HT-29 (cell line): ENCODE measurements around the gene CDK6. TPM values are rescaled to one million over a fixed set of nuclear protein-coding genes. Genes with fewer than 3 reads are reported as not detected.
"Not testable (repeated sequence)": the region's sequence is repeated elsewhere in the genome, so short reads cannot be mapped to it uniquely, and the experiment has no call there.

Source experiments
- DNase-seq: peaks from one replicate; pipeline ENCODE4 v3.0.0-alpha.2; 2015; ENCODE audit warnings: low spot score
- total RNA-seq: library from RNA; depleted of rRNA; stranded (reverse); fragments of >200 nt; shearing (Covaris generic); gene quantifications from 2 replicates; pipeline ENCODE4 v1.2.3, GENCODE V29; 2014; rRNA removed

Gene CDK6
- 48.8 and 59.5 TPM in 2 replicates for total RNA-seq

- peak; percentile 28 for DNase-seq
Measured at GRCh38 chr7:92836489-92836999, at the start of gene CDK6. CDK6 (minus strand) TSS chr7:92836573; CDS start chr7:92833323, 3,250 bp downstream.

DNA sequence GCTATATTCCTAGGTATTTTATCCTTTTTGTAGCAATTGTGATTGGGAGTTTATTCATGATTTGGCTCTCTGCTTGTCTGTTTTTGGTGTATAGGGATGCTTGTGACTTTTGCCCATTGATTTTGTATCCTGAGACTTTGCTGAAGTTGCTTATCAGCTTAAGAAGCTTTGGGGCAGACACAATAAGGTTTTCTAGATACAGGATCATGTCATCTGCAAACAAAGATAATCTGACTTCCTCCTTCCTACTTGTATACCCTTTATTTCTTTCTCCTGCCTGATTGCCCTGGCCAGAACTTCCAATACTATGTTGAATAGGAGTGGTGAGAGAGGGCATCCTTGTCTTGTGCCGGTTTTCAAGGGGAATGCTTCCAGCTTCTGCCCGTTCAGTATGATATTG is 49.7 kb upstream of the CDK6 start:
- DNase-seq: not testable (repeated sequence)

DNA sequence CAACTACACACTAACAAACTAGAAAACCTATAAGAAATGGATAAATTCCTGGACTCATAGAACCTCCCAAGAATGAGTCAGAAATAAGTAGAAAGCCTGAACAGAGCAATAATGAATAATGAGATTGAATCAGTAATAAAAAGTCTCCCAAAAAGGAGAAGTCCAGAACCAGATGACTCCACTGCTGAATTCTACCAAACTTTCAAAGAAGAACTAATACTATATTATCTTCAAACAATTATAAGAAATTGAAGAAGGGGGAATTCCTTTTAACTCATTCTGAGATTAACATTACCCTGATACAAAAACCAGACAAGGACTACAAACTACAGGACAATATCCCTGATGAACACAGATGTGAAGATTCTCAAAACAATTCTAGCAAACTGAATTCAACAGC is 47.8 kb upstream of the CDK6 start:
- DNase-seq: no peak

DNA sequence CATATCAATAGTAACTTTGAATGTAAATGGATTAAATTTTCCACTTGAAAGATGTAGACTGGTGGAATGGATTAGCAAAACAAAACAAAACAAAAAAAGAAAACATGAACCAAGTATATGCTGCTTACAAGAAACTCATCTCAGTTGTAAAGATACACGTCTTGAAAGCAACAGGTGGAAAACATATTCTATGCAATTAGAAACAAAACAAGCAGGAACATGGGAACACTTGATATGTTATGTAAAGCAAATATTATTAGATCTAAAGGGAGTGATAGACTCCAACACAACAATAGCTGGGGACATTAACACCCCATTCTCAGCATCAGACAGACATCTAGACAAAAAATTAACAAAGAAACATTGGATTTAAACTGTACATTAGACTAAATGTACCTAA is 46.4 kb upstream of the CDK6 start:
- no peak for DNase-seq

- DNase-seq: no peak
Measured at GRCh38 chr7:92881091-92881485, 44.7 kb upstream of the CDK6 start.

- DNase-seq: peak; percentile 58
Measured at GRCh38 chr7:92880212-92881090, 44.1 kb upstream of the CDK6 start.

DNA sequence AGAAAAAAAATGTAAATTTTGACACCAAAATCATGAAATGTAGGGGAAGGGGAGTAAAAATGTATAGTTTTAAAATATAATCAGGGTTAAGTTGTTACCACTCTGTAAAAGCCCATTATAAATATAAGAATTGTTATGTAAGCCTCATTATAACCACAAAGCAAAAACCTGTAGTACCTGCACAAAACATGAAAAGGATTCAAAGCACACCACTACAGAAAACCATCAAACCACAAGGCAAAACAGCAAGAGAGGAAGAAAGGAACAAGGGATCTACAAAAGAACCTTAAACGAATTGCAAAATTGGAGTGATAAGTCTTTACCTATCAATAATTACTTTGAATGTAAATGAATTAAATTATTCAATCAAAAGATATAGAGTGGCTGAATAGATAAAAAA is 41.0 kb upstream of the CDK6 start:
- no peak for DNase-seq

- DNase-seq: no peak
Measured at GRCh38 chr7:92876836-92877235, 40.5 kb upstream of the CDK6 start.

DNA sequence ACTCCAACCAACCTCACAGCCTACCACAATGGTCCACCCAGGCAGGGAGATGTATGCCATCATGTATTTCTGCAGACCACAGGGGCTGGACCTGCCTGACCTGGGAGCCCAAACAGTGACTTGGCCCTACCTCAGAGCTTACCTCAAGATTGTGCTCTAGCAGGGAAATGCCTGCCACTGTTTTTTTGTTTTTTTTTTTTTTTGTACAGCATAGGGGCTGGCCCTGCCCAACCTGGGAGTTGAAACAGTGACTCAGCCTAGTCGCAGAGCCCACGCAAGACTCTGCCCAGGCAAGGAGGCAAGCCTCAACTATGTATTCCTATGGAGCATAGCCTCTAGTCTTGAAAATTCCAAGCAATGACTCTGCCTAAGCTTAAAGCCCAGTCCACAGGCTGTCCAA is 39.3 kb upstream of the CDK6 start:
- no peak for DNase-seq

- DNase-seq: no peak
Measured at GRCh38 chr7:92875173-92875572, 38.8 kb upstream of the CDK6 start.

DNA sequence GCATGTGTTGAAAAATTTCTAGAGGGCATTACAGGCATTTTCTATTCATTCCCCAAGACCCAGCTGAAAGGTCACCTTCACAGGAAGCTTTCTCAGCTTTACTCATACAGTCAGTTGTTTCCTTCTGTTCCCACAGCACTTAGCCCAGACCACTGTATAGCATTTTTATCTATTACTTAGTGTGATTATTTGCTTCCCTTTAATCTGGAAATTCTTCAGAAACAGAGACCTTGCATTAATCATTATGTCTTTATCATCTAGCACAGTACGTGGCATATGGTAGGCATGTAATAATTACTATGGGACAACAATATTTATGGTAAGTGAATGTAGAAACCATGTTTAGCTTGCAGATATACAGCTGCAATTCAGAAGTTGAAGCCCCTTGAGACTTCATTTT is 38.2 kb upstream of the CDK6 start:
- DNase-seq: no peak

DNA sequence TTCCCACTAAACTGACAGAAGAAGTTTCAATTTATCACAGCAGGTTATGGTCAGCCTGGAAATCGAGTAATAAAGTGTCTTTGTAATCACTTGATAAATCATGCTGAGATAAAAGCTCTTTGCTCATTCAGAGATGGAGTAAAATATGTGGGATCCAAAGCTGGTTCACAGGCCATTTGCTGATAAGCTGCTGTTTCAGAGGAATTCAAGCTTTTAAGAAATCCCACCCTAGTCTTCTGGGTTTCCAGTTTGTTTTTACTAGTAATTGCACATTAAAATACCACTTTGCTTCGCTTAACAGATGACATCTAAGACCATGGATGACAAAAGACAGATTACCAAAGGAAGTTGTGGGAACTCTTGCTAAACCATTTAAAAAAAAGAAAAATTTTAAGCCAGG is 37.4 kb upstream of the CDK6 start:
- DNase-seq: no peak

DNA sequence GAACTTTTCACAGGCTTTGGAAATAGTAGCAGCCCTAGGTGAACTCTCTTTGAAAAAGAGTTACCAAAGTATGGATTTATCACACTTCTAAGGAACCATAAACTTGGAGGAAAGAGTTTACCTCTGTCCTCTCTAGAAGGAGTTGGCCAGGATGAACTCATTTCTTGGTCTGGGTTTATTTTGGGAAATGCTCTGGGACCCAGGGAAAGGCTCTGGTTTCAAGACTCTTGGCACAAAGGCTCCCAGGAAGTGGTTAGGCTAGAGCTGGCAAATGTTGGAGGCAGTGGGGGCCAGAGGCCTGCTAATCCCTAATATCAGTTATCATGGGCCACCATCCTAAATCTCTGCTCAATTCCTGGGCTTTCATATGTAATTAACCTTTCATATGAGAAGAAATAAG is 36.3 kb upstream of the CDK6 start:
- DNase-seq: no peak

- no peak for DNase-seq
Measured at GRCh38 chr7:92868683-92869293, 32.4 kb upstream of the CDK6 start.

GRCh38 chr7:92864169-92864568 is 27.8 kb upstream of the CDK6 start:
- DNase-seq: peak; percentile 48

DNA sequence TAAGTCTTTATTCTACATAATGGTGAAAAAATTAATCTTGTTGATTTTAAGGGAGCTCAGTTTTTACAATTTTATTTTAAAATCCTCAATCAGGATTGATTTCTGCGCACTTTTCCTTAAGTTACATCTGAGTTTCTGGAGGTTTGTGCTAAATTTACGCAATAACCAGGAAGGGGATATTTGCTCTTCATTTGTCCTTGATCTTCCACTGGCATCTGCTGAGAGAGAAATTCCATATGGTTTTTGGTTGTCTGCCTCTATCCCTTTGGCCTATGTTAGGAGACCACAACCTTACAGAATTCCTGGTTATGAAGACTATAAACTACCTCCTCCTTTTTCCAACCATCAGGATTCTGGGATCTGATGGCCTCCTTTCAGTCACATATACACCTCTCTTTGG is 20.1 kb upstream of the CDK6 start:
- no peak for DNase-seq

GRCh38 chr7:92854501-92855238 is 18.3 kb upstream of the CDK6 start:
- DNase-seq: no peak

DNA sequence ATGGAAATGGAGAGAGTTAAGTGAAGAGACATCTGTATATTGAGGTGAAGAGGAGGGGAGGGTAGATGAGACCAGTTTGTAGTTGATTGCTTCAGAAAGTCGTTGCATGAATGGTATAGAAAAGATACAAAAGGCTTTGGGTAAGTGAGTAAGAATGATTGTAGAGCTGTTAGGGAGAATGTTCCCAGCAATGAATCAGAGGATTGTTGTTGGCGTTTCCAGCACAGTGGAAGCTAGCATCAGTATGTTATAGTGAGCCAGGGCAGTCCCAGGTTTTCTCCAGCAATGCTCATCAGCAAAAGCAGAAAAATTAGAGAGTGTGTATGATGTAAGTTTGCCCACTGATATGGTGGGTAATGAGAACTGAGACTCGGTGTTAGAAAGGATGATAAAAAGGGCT is 15.4 kb upstream of the CDK6 start:
- DNase-seq: no peak

DNA sequence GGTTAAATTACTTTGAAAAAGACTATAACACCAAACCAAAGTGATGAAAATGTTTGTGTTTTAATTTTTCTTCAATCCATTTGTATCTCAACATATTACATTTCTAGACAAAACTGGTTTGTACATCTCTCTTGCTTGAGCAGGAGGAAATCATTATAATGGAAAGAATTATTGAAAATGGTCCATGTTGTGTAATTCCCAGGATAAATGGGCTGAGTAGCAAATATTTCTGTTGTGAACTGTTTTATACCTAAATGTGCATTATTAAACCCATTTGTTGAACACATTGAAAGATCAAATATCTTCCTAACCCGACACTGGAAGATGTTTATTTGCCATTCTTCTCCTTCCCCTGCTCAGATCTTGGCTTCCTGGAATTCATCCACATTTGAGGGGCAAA is 14.1 kb upstream of the CDK6 start:
- no peak for DNase-seq

- DNase-seq: no peak
Measured at GRCh38 chr7:92849322-92849721, 12.9 kb upstream of the CDK6 start.

DNA sequence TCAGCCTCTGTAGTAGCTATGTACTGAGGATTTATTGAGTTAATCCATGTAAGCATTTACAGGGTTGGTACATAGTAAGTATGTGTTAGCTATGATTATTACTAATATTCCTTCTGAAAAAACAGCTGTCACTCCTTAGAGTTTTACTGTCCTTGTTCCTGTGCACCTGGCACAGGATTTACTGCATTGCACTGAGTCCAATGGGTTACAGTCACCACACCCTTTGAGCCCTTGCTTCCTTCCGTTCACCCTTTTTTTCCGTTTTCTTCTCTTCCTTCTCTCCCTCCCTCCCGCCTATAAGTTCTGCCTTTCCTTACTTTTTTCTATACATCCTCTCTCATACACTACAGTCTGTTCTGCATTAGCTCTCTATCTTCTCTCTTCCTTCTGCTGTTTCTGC is 12.5 kb upstream of the CDK6 start:
- no peak for DNase-seq

DNA sequence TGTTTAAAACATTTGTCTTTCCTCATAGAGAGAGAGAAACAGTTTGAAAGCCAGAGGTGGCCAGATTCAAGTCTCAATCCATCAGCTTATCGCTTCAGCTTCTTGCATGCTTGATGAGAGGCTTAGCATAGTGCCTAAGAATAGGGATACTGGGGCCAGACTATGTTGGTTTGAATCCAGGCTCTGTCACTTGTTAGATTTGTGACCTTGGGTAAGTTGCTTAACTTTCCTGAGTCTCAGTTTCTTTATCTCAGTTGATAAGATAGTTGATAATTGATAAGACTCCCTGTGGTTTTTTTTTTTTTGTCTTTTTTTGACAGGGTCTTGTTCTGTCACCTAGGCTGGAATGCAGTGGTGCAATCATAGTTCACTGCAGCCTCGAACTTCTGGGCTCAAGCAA is 12.1 kb upstream of the CDK6 start:
- DNase-seq: no peak
